ENCODE data around the gene CDKN2AIPNL.

- TF ChIP-seq POLR2A (IDR thresholded peaks at IDR 0.05), result no peak
- TF ChIP-seq CTCF (IDR thresholded peaks at IDR 0.05), result no peak
- peak in 1 of 3 donors; percentile 18 for TF ChIP-seq POLR2AphosphoS5 (IDR thresholded peaks at IDR 0.05)
Measured at GRCh38 chr5:134398609-134399155, 13.0 kb downstream of the CDKN2AIPNL start.
